Neural progenitor cell (in vitro differentiated cells): ENCODE data around the gene GGT7.

Experiments used
- CTCF ChIP-seq: fragments of 200-600 bp; sonication (generic); IDR thresholded peaks from 2 replicates; pipeline ENCODE4 v1.5.1; 2017; ENCODE audit warnings: antibody characterized with exemption, mild to moderate bottlenecking
- EZH2 ChIP-seq: fragments of 200-600 bp; sonication (generic); IDR thresholded peaks from 2 replicates; pipeline ENCODE4 v1.6.1; 2017; ENCODE audit warnings: antibody characterized with exemption, mild to moderate bottlenecking, moderate library complexity

GRCh38 chr20:34873583-34874093, 982 bp upstream of the GGT7 start:
- TF ChIP-seq CTCF (no peak), EZH2 (no peak)
